AG09309 (cell line): ENCODE measurements around the gene TMPRSS15.
"Not testable (repeated sequence)": the region's sequence is repeated elsewhere in the genome, so short reads cannot be mapped to it uniquely, and the experiment has no call there.

ENCODE experiments used
- DNase-seq: peaks from one replicate; pipeline ENCODE4 v3.0.0-alpha.2; 2010; ENCODE audit warnings: low read depth
- H3K4me3 ChIP-seq: 2 replicates; pipeline ENCODE4 v1.5.1; 2011; ENCODE audit warnings: mild to moderate bottlenecking, low read depth, low read length, moderate library complexity; ENCODE audit not compliant: control insufficient read depth
- TF ChIP-seq, protein P1 (sequence below): IDR thresholded peaks from 2 replicates; pipeline ENCODE4 v1.5.1; 2011; ENCODE audit warnings: mild to moderate bottlenecking, low read depth, low read length, inconsistent platforms; ENCODE audit not compliant: insufficient read depth, control insufficient read depth; ENCODE audit errors: missing control alignments

Gene TMPRSS15

GRCh38 chr21:18424276-18424675 lies 20.7 kb upstream of the TMPRSS15 start:
- H3K4me3 ChIP-seq, result no peak overlapping the region
- no peak for DNase-seq
- TF ChIP-seq, protein P1, sequence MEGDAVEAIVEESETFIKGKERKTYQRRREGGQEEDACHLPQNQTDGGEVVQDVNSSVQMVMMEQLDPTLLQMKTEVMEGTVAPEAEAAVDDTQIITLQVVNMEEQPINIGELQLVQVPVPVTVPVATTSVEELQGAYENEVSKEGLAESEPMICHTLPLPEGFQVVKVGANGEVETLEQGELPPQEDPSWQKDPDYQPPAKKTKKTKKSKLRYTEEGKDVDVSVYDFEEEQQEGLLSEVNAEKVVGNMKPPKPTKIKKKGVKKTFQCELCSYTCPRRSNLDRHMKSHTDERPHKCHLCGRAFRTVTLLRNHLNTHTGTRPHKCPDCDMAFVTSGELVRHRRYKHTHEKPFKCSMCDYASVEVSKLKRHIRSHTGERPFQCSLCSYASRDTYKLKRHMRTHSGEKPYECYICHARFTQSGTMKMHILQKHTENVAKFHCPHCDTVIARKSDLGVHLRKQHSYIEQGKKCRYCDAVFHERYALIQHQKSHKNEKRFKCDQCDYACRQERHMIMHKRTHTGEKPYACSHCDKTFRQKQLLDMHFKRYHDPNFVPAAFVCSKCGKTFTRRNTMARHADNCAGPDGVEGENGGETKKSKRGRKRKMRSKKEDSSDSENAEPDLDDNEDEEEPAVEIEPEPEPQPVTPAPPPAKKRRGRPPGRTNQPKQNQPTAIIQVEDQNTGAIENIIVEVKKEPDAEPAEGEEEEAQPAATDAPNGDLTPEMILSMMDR, result no peak

DNA sequence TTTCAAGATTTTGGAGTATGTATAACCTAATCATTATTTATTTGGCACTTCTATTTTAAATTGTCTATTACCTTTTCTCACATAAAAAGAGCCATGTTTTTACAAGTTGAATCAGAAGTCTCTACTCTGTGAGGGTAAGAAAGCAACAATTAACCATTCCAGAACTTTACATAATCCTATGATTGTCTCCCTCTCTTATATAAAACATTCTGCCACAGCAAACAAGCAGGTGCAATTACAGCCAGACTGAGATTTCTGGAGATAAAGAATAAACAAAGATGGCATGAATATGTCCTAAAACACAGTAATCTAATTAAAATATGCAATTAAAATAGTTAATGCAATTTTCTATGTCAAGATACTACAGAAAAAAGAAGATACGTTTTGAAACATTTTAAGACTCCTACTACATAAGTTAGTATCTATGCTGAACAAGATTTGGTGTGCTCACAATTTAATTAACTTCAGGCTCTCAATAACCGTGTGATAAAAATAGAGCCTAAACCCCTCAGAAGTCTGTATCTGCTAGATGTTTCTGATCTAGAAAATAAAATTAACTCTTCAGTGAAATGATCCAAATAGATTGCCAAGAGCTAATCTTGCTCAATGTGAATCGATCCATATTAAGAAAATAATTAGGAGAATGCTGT lies 13.7 kb upstream of the TMPRSS15 start:
- DNase-seq, result no peak
- TF ChIP-seq, protein P1, result no peak
- H3K4me3 ChIP-seq, result no peak overlapping the region

DNA sequence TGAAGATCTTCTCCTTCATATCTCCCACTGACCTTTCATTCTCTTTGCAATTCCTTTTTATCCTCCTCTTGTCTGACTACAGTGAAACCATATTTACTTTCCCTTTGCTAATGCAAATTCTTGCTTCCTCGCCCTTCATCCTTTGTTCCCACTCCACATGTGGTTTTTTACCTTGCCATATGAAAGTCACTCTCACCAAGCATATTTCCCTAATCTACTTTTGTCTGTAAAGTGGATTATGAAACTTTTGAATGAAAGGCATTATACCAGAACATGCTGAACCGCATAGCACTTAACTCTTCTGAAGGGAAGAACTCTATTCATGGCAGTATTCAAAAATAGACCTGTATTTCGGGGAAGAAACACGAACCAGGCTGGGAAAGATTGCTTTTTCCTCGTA lies 8.0 kb upstream of the TMPRSS15 start:
- H3K4me3 ChIP-seq, result no peak overlapping the region
- TF ChIP-seq, protein P1, result no peak
- DNase-seq, result no peak

DNA sequence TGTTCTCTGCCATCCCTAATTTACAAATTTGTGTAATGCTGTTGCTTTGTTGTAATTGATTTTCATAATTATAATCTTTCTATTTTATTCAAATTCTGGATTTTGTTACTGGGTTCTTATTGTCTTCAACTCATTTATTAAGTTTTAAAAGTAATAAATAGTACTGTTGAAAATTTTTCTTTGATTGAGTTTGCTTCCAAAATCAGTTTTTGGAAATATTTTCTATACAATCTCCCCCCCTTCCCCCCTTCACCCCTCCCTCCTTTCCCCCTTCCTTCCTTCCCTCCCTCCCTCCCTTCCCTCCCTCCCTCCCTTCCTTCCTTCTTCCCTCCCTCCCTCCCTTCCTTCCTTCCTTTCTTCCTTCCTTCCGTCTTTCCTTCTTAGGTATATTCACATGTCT lies 6.0 kb upstream of the TMPRSS15 start:
- H3K4me3 ChIP-seq, result no peak overlapping the region
- TF ChIP-seq, protein P1, result no peak
- DNase-seq, result no peak

DNA sequence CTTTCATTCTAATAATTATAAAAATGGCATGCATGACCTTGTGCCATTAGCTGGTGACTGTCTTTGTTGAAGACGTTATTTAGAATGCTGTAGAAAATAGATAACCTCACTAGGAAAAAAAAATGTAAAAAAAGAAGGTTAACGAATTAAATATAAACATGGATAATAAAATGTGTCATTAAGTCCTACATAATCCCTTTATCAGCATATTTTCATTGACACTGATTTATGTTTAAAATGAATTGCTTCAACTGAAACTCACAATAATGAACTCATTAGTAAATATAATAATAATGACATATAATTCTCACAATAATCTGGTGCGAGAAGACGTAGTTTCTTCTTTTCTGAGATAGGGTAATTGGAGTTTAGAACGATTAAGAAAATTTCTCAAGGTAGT lies 4.7 kb downstream of the TMPRSS15 start:
- TF ChIP-seq, protein P1, result no peak
- no peak overlapping the region for H3K4me3 ChIP-seq
- DNase-seq, result no peak

GRCh38 chr21:18387994-18388393 lies 15.6 kb downstream of the TMPRSS15 start:
- TF ChIP-seq, protein P1, result no peak
- no peak for DNase-seq
- no peak overlapping the region for H3K4me3 ChIP-seq

DNA sequence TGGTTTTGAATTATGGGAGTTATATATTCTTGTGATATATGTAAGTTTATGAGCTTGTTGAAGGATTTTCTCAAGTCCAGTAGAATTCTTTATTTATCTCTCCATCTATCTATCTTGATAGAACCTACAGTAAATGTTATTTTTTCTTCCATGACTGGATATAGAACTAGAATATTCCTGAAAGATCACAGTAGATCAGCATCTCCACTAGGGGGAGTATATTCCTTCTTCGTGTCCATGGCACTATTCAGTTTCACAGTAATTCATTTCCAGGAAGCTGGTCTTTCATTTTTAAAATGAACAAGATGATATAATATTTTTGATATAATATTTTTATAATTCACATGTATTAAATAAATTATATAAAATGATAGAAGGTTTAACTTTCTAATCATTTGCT lies 18.8 kb downstream of the TMPRSS15 start:
- no peak overlapping the region for H3K4me3 ChIP-seq
- TF ChIP-seq, protein P1, result no peak
- DNase-seq, result no peak

DNA sequence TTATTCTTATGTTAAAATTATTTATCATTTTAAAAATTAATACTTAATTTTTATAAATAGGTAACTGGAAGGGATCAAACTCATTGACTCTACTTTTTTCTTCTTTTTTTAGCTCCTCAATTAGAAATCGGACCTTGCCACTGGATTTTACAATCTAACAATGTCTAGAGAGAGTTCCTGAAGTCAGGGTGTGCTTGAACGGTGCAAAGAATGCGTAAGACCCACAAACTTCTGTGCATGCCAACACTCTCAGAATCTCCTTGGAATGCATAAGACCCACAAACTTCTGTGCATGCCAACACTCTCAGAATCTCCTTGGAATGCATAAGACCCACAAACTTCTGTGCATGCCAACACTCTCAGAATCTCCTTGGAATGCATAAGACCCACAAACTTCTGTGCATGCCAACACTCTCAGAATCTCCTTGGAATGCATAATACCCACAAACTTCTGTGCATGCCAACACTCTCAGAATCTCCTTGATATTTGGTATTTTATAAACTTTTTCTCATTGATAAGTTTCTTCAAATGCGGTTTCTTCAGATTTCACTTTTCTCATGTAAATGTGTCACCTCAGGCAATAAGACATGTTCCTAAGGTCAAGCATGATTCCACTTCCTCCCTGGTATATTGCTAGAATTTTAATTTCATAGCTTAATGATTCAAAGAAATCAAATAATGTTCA lies 20.5 kb downstream of the TMPRSS15 start:
- DNase-seq, H3K4me3 ChIP-seq: not testable (repeated sequence)
